DMS153 (cell line): Measurements from ENCODE around the gene IGFN1.
"Not testable (repeated sequence)": the region's sequence is repeated elsewhere in the genome, so short reads cannot be mapped to it uniquely, and the experiment has no call there.

Source experiments
- DNase-seq: peaks from one replicate; lab custom pipeline; 2025; lab: John Stamatoyannopoulos, UW

The IGFN1 gene

GRCh38 chr1:201217851-201218250 is 27.2 kb downstream of the IGFN1 start:
- DNase-seq, result no peak

GRCh38 chr1:201218409-201218808 is 27.8 kb downstream of the IGFN1 start:
- no peak for DNase-seq

GRCh38 chr1:201219481-201220387 is 29.1 kb downstream of the IGFN1 start:
- DNase-seq, result no peak

- DNase-seq, result no peak
These were observed 29.7 kb downstream of the IGFN1 start for GRCh38 chr1:201220388-201220715.

- DNase-seq, result no peak
These were observed 30.7 kb downstream of the IGFN1 start for GRCh38 chr1:201221201-201221846.

- DNase-seq, result no peak
These were observed 31.5 kb downstream of the IGFN1 start for GRCh38 chr1:201222125-201222524.

GRCh38 chr1:201223852-201224665 is 33.4 kb downstream of the IGFN1 start:
- no peak for DNase-seq

- DNase-seq, result no peak
These were observed 34.2 kb downstream of the IGFN1 start for GRCh38 chr1:201224666-201225370.

- DNase-seq, result no peak
These were observed 35.5 kb downstream of the IGFN1 start for GRCh38 chr1:201226178-201226514.

GRCh38 chr1:201226859-201227488 is 36.4 kb downstream of the IGFN1 start:
- DNase-seq, result no peak

GRCh38 chr1:201228011-201228983 is 37.7 kb downstream of the IGFN1 start:
- DNase-seq, result no peak

GRCh38 chr1:201229095-201229494 is 38.5 kb downstream of the IGFN1 start:
- DNase-seq, result no peak

- DNase-seq, result no peak
These were observed 39.4 kb downstream of the IGFN1 start for GRCh38 chr1:201229771-201230635.

GRCh38 chr1:201230676-201231075 is 40.1 kb downstream of the IGFN1 start:
- DNase-seq, result no peak

- not testable (repeated sequence) for DNase-seq
These were observed 49.0 kb downstream of the IGFN1 start for GRCh38 chr1:201239646-201240045.

- DNase-seq, result no peak
These were observed 49.5 kb downstream of the IGFN1 start for GRCh38 chr1:201240171-201240570.

- no peak for DNase-seq
These were observed 51.1 kb downstream of the IGFN1 start for GRCh38 chr1:201241736-201242135.

- peak; percentile 67 for DNase-seq
These were observed 54.5 kb downstream of the IGFN1 start for GRCh38 chr1:201245082-201245481.
